ENCODE results near the gene ARAP2. TPM values are rescaled to one million over a fixed set of nuclear protein-coding genes. Genes with fewer than 3 reads are reported as not detected.

The ARAP2 gene
- total RNA-seq, 2 experiments from 2014 or later = 49.3 to 57.7 TPM

DNA sequence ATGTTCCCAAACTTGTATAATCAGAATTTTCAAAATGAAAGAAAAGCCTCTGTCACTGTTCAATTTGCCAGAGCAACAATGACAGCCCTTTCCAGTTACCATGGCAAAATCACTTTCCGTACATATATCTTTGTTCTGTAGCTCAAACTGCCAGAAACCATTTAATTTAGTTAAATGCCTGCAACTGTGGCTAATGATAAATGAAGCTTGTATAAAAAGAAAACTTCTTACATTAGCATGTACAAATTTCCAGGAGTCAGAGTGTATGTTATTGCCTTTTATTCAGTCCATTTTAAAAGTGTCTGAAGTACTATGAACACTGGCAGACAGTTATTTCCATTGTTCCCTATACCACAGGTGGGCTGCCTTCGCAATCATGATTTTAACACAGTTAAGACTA is 30.3 kb downstream of the ARAP2 start:
- POLR2A ChIA-PET = no interaction called here
- intact Hi-C loops (cut with micrococcal nuclease) = no loop called here
- no peak overlapping the region for H3K27ac Mint-ChIP-seq
- H3K9me3 Mint-ChIP-seq = no peaks in the 10 kb centered on the region
- DNase-seq = no peak
- H3K4me1 Mint-ChIP-seq (ENCODE audit: low read depth) = peaks cover 60% of the 10 kb centered on the region
- H3K4me3 Mint-ChIP-seq = no peak overlapping the region
- peaks cover 29% of the 10 kb centered on the region for H3K36me3 Mint-ChIP-seq
- CTCF ChIA-PET = interaction anchor here (0.6 to 1.2 kb wide), 5 partner anchors 14 to 199 kb away, joined by 3 to 5 read pairs (median 4); partner anchors contain the start of gene ARAP2
- no peaks in the 10 kb centered on the region for H3K27me3 Mint-ChIP-seq

DNA sequence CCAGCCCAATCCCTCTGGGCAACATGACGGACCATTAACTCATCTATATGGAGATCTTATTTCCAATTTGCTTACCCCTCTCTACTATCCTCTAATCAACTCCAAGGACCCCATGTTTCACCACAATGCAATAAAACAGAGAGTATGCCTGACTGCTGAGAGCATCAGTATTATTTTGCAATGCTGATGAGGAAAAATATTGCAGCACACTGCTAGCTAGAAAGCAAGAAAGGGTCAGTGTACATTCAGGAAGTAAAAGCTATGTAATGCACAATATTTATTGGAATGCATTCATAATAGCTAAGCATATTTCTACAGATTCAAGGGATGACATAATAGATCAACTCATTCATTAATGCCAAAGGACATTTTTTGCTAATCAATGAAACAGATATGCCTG is 33.2 kb downstream of the ARAP2 start:
- no peak for DNase-seq
- ChIA-PET POLR2A (interaction anchor here (1.4 kb wide), 1 partner anchor 9 kb away, joined by 3 read pairs; no protein-coding TSS in a partner anchor), CTCF (no interaction called here)
- no peak overlapping the region for H3K4me3 Mint-ChIP-seq
- intact Hi-C loops (cut with micrococcal nuclease) = loop anchor here (2.0 kb wide), 1 partner anchor 16 kb away; no protein-coding TSS in a partner anchor
- peaks cover 50% of the 10 kb centered on the region for H3K36me3 Mint-ChIP-seq
- no peaks in the 10 kb centered on the region for H3K9me3 Mint-ChIP-seq
- H3K27me3 Mint-ChIP-seq = no peaks in the 10 kb centered on the region
- H3K27ac Mint-ChIP-seq = no peak overlapping the region
- peaks cover 64% of the 10 kb centered on the region for H3K4me1 Mint-ChIP-seq (ENCODE audit: low read depth)

DNA sequence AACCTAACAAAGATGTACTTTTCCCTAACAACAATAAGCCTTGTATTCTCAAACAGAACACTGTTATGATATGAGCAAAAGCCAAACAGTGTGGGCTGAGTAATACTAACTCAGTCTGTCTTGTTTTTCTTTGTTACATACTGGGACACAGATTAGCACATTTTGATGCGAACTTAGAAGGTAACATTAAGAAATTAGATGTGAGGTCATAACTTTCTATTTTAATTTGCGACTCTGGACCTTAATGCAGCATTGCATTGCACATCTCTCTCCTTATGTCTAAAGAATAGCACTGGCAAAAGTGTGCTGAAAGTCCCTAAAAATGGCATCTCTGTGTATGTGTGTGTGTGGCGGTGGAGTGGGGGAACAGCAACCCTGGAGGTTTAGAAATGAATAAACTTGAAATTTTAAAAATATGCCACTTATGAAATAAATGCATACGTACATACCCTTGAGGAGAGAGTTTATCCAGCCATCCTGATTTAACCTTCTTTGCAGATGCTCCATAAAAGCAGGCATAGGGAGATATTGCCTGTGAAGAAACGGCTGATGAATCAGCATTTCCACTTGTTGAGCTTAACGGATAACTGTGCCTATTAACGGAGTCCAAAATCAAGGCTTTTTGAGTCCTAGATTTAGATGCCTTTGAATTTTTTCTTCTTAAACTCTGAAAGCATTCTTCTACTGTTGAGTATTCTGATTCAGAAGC is 34.2 kb downstream of the ARAP2 start:
- Mint-ChIP-seq H3K27me3 (no peaks in the 10 kb centered on the region), H3K4me1 (ENCODE audit: low read depth) (peaks cover 58% of the 10 kb centered on the region), H3K27ac (peak overlapping the region; percentile 64), H3K4me3 (no peak overlapping the region), H3K36me3 (peaks cover 54% of the 10 kb centered on the region), H3K9me3 (no peaks in the 10 kb centered on the region)
- DNase-seq = no peak
- ChIA-PET POLR2A (interaction anchor here (1.0 to 1.4 kb wide), 2 partner anchors 10 to 34 kb away, joined by 3 to 5 read pairs; partner anchors contain the start of gene ARAP2), CTCF (no interaction called here)
- intact Hi-C loops (cut with micrococcal nuclease) = loop anchor here (1.0 to 2.0 kb wide), 9 partner anchors 17 to 185 kb away; no protein-coding TSS in a partner anchor

DNA sequence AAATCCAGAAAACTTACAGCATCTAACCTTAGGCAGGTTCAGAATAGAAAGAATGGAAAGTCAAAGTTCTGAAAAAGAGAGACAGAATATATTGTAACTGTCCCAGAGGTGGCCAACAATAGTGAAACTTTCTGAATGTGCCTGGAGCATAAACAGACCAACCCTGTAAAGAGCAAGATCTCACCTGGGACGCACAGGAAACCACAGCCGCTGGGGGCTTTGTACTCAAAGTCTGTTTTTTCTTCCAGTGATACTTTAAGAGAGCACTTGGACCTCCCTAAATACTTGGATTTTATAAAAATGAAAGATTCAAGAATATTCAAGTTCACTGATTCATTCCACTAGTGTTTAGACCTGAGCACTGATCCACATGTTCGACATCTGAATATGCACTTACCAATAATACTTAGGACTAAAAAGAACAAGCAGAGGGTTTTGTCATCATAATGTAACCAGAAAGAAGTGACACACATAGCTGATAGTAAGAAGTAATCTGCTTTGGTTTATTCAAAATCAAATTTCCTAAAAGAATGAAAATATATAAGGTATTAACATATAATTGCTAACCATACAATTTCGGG is 35.3 kb downstream of the ARAP2 start:
- ChIA-PET CTCF (interaction anchor here (0.9 kb wide), 2 partner anchors 25 to 33 kb away, joined by 3 read pairs; no protein-coding TSS in a partner anchor), POLR2A (interaction anchor here (0.9 to 1.0 kb wide), 3 partner anchors 34 to 77 kb away, joined by 4 to 5 read pairs (median 5); partner anchors contain the start of gene ARAP2)
- H3K4me3 Mint-ChIP-seq = no peak overlapping the region

DNA sequence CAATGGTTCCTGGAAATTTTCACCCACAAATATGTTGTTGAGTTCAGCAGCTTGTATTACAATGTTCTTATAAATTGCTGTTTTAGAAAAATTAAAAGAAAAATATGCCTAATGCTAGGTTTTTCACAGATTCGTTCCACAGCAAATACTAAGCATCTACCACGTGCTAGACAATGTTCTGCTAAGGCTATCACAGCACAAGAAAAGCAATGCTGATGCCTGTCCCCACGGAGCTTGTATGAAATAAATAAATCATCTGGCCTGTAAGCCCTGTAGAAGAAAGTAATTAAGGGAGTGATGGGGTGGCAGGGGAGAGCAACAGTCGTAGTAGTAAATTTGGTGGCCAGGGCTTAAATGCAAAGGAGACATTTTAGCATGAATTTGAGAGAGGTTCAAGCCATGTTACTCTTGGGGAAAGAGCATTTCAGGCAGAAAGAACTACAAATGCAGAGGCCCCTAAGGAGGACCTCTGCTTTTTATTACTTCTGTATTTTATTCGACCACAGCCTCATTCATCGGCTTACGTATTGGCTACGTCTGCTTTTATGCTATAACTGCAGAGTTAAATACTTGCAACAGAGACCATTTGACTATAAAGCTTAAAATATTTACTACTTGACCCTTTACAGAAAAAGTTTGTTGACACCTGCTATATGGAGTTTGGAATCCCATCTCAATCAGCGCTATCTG is 36.3 kb downstream of the ARAP2 start:
- Mint-ChIP-seq H3K27me3 (no peaks in the 10 kb centered on the region), H3K9me3 (no peaks in the 10 kb centered on the region), H3K4me3 (no peak overlapping the region), H3K4me1 (ENCODE audit: low read depth) (peaks cover 54% of the 10 kb centered on the region), H3K36me3 (peaks cover 60% of the 10 kb centered on the region), H3K27ac (no peak overlapping the region)
- CTCF ChIA-PET = no interaction called here
- POLR2A ChIA-PET = no interaction called here
- intact Hi-C loops (cut with micrococcal nuclease) = loop anchor here (2.0 kb wide), 3 partner anchors 19 to 187 kb away; no protein-coding TSS in a partner anchor
- no peak for DNase-seq

More for the DNA sequence above, 35.3 kb downstream of the ARAP2 start:
- Mint-ChIP-seq H3K27me3 (no peaks in the 10 kb centered on the region), H3K9me3 (no peaks in the 10 kb centered on the region), H3K27ac (peak overlapping the region; percentile 73), H3K4me1 (ENCODE audit: low read depth) (peaks cover 52% of the 10 kb centered on the region), H3K36me3 (peaks cover 56% of the 10 kb centered on the region)
- peak; percentile 54 for DNase-seq
- intact Hi-C loops (cut with micrococcal nuclease) = loop anchor here (1.0 to 2.0 kb wide), 5 partner anchors 20 to 186 kb away; no protein-coding TSS in a partner anchor

DNA sequence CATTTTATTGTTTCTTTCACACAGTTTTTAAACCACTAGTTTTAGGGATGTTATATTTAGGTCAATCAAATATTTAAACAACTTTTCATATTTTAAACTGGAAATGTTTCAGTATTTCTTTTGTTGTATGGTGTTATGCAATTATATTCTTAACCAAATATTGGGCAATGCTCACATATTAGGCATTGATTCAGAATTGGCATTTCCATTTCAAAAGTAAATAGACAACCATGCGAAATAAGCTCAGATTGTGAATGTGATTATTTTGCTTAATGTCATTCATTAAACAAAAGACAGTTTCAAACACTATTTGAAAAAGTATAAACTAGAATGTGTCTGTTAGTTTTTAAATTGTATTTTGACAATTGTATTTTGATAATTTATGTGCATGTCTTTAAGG is 36.9 kb downstream of the ARAP2 start:
- Mint-ChIP-seq H3K27me3 (no peaks in the 10 kb centered on the region), H3K9me3 (no peaks in the 10 kb centered on the region), H3K4me3 (no peak overlapping the region), H3K4me1 (ENCODE audit: low read depth) (peaks cover 54% of the 10 kb centered on the region), H3K36me3 (peaks cover 60% of the 10 kb centered on the region), H3K27ac (no peak overlapping the region)
- intact Hi-C loops (cut with micrococcal nuclease) = no loop called here
- ChIA-PET POLR2A (interaction anchor here (0.6 kb wide), 1 partner anchor 1560 kb away, joined by 3 read pairs; no protein-coding TSS in a partner anchor), CTCF (interaction anchor here (1.0 to 1.2 kb wide), 2 partner anchors 36 to 192 kb away, joined by 4 to 10 read pairs; partner anchors contain the start of gene ARAP2)
- DNase-seq = no peak

DNA sequence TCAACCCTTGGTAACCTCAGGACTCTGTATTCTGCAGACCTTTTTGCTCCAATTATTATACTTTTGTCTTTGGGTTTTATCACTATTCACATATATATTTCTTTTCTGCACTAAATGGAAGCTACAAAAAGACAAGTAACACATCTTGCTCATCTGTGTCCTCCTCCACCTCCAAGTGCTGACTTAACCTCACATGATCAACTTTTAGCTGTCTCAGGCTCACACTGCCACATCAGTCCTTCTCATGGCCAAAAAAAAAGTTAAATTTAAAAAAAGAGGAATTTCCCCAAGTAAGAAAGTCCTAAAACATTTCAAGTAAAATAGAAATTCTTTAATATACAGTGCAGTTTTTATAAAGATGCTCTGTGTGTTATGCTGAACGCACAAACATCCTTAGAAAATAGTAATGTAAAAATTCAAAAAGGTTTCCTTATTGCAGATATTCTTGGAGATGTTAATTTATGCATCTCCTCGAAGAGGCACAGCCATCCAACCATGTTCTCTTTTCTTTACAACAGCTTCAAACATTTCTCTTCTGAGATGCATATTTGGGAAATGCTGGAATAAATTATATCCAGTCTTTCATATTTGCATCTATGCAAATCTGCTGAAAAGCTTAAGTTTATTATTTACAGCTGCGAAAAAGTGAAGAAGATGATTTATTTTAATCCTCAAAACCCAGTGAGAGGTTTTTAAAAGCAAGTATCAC is 37.6 kb downstream of the ARAP2 start:
- Mint-ChIP-seq H3K36me3 (peaks cover 57% of the 10 kb centered on the region), H3K4me1 (ENCODE audit: low read depth) (peaks cover 50% of the 10 kb centered on the region), H3K27me3 (no peaks in the 10 kb centered on the region), H3K4me3 (no peak overlapping the region), H3K9me3 (no peaks in the 10 kb centered on the region), H3K27ac (no peak overlapping the region)
- CTCF ChIA-PET = interaction anchor here (0.6 to 1.2 kb wide), 3 partner anchors 37 to 192 kb away, joined by 3 to 10 read pairs (median 4); partner anchors contain the start of gene ARAP2
- POLR2A ChIA-PET = interaction anchor here (0.6 kb wide), 1 partner anchor 1561 kb away, joined by 3 read pairs; no protein-coding TSS in a partner anchor
- DNase-seq = no peak
- intact Hi-C loops (cut with micrococcal nuclease) = no loop called here

DNA sequence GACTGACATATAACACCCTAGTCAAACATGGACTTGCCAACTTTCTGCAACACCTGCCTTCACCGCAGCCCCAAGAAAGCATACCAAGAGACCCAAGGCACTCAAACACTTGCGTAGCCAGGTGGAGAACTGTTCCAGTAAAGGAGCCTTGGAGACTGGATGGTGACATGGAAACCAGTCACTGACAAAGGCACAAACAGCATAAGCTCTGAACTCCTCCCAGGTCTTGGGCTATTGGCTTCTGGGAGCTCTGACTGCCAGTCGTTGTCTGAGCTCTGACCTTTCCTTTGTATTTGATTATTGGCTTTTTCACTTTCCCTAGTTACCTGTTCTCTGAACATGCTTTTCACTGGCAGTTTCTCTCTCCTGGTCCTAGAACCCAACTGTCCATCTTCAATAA is 38.3 kb downstream of the ARAP2 start:
- ChIA-PET CTCF (no interaction called here), POLR2A (no interaction called here)
- peaks cover 54% of the 10 kb centered on the region for H3K36me3 Mint-ChIP-seq
- peaks cover 46% of the 10 kb centered on the region for H3K4me1 Mint-ChIP-seq (ENCODE audit: low read depth)
- no peak overlapping the region for H3K27ac Mint-ChIP-seq
- H3K4me3 Mint-ChIP-seq = no peak overlapping the region
- intact Hi-C loops (cut with micrococcal nuclease) = no loop called here
- no peaks in the 10 kb centered on the region for H3K9me3 Mint-ChIP-seq
- no peaks in the 10 kb centered on the region for H3K27me3 Mint-ChIP-seq
- no peak for DNase-seq

DNA sequence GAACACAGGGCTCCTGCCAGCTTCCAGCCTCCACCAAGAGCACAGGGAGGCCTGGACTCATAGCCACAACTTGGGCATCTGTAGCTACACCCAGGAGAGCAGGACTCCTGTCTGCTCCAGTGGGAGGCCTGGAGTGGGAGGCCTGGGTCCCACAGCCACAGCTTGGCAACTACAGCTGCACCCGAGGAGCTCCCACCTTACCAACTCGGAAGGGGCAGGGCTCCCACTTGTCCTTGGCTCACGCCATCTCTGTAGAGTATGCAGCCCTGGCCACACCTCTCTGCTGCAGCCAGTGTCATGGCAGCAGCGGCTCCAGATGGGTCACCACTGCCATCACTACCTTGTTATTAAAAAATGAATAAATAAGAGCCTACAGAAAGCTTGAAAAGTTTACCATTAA is 45.5 kb downstream of the ARAP2 start:
- intact Hi-C loops (cut with micrococcal nuclease) = no loop called here
- Mint-ChIP-seq H3K4me3 (no peak overlapping the region), H3K9me3 (no peaks in the 10 kb centered on the region), H3K27me3 (no peaks in the 10 kb centered on the region), H3K36me3 (peaks cover 30% of the 10 kb centered on the region), H3K4me1 (ENCODE audit: low read depth) (peaks cover 20% of the 10 kb centered on the region), H3K27ac (no peak overlapping the region)
- POLR2A ChIA-PET = interaction anchor here (1.4 kb wide), 1 partner anchor 44 kb away, joined by 6 read pairs; no protein-coding TSS in a partner anchor
- no peak for DNase-seq
- CTCF ChIA-PET = interaction anchor here (0.9 to 1.4 kb wide), 2 partner anchors 9 to 200 kb away, joined by 3 read pairs; no protein-coding TSS in a partner anchor

DNA sequence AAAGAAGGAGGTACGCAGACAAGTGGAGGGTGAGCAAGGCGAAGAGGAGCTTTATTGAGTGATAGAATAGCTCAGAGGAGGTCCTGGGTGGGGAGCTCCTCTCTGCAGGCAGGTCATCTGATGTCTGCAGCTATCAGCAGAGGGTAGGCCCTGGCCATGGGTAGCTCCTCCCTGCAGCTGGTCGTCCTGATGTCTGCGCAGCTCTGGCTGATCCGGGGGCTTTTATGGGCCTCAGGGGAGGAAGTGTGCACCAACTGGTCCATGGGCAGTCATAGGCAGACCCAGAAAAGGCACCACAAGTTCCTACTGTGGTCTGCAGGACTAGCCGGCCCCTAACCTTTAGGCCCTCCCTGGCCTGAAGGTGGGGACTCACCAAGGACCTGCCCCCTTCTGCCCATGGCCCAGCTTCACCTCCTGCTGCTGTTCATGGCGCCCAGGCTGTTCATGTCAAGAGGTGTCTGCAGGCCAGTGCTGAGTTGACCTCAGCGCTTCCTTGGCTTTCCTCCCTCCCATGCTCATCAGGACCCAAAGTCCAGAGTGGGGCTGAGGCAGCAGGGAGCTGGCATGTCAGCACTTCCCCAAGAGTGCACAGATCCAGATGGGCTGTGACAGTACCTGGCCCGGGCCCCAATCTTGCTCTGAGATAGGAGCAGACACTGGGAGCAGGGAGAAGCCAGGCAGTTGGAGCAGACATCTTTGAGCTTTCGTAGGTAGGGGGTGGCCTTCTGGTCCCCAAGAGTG is 46.1 kb downstream of the ARAP2 start:
- ChIA-PET POLR2A (interaction anchor here (1.4 kb wide), 1 partner anchor 45 kb away, joined by 6 read pairs; no protein-coding TSS in a partner anchor), CTCF (interaction anchor here (0.9 to 1.4 kb wide), 2 partner anchors 9 to 201 kb away, joined by 3 read pairs; no protein-coding TSS in a partner anchor)
- no peak for DNase-seq
- Mint-ChIP-seq H3K4me3 (no peak overlapping the region), H3K27ac (no peak overlapping the region), H3K4me1 (ENCODE audit: low read depth) (peaks cover 16% of the 10 kb centered on the region), H3K9me3 (no peaks in the 10 kb centered on the region), H3K36me3 (peaks cover 27% of the 10 kb centered on the region), H3K27me3 (no peaks in the 10 kb centered on the region)
- intact Hi-C loops (cut with micrococcal nuclease) = no loop called here

DNA sequence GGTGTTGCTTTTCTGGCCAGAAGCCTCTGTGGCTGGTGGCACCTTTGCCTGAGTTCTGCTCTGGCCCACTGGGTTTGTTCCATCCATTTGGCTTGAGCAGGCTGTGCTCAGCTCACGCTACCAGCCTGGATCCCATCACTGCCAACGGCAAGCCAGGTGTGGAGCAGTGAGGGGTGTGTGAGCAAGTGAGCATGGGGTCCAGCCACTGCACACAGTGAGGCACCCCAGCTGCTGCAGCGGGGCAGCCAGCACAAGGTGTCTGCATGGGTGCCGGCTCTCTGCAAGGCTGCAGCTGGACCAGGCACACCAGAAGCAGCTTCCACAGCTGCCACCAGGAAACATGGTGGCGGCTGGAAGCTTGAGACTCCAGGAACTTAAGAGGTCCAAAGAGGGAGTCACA is 46.8 kb downstream of the ARAP2 start:
- CTCF ChIA-PET = no interaction called here
- Mint-ChIP-seq H3K27ac (no peak overlapping the region), H3K36me3 (peaks cover 27% of the 10 kb centered on the region), H3K4me1 (ENCODE audit: low read depth) (peaks cover 19% of the 10 kb centered on the region), H3K4me3 (no peak overlapping the region), H3K9me3 (no peaks in the 10 kb centered on the region), H3K27me3 (no peaks in the 10 kb centered on the region)
- intact Hi-C loops (cut with micrococcal nuclease) = no loop called here
- DNase-seq = no peak
- POLR2A ChIA-PET = no interaction called here
